GM21717 (cell line): ENCODE measurements around the gene WDR81.
"Not testable (repeated sequence)": the region's sequence is repeated elsewhere in the genome, so short reads cannot be mapped to it uniquely, and the experiment has no call there.

ENCODE experiments used
- ATAC-seq: cut with Tn5 transposase; IDR thresholded peaks from one replicate; pipeline ENCODE4 v1.9.1; 2021; ENCODE audit warnings: mild to moderate bottlenecking, moderate library complexity; ENCODE audit not compliant: unreplicated experiment

WDR81 gene

GRCh38 chr17:1753767-1754429 lies 29.4 kb downstream of the WDR81 start:
- ATAC-seq, result no peak

- no peak for ATAC-seq
Observed at GRCh38 chr17:1754430-1755112, 30.1 kb downstream of the WDR81 start.

GRCh38 chr17:1755252-1755826 lies 30.8 kb downstream of the WDR81 start:
- ATAC-seq, result no peak

- no peak for ATAC-seq
Observed at GRCh38 chr17:1755827-1756262, 31.3 kb downstream of the WDR81 start.

GRCh38 chr17:1758807-1759206 lies 34.3 kb downstream of the WDR81 start:
- ATAC-seq, result no peak

GRCh38 chr17:1759529-1759928 lies 35.0 kb downstream of the WDR81 start:
- ATAC-seq, result no peak

GRCh38 chr17:1762233-1762900 lies 37.9 kb downstream of the WDR81 start:
- ATAC-seq, result no peak

- ATAC-seq, result no peak
Observed at GRCh38 chr17:1762901-1763898, 38.7 kb downstream of the WDR81 start.

- ATAC-seq, result no peak
Observed at GRCh38 chr17:1764284-1764683, 39.8 kb downstream of the WDR81 start.

- ATAC-seq, result not testable (repeated sequence)
Observed at GRCh38 chr17:1764705-1765104, 40.2 kb downstream of the WDR81 start.

- ATAC-seq, result no peak
Observed at GRCh38 chr17:1765576-1765975, 41.1 kb downstream of the WDR81 start.

- no peak for ATAC-seq
Observed at GRCh38 chr17:1766382-1767135, 42.1 kb downstream of the WDR81 start.

- ATAC-seq, result no peak
Observed at GRCh38 chr17:1767358-1767757, 42.9 kb downstream of the WDR81 start.

- ATAC-seq, result no peak
Observed at GRCh38 chr17:1769822-1770477, 45.4 kb downstream of the WDR81 start.

GRCh38 chr17:1773000-1773695 lies 48.6 kb downstream of the WDR81 start:
- not testable (repeated sequence) for ATAC-seq

GRCh38 chr17:1773696-1774181 lies 49.2 kb downstream of the WDR81 start:
- ATAC-seq, result no peak

- no peak for ATAC-seq
Observed at GRCh38 chr17:1774390-1775176, 50.1 kb downstream of the WDR81 start.

GRCh38 chr17:1776328-1776727 lies 51.8 kb downstream of the WDR81 start:
- ATAC-seq, result no peak
